ENCODE measurements around the gene ID3. TPM values are rescaled to one million over a fixed set of nuclear protein-coding genes. Genes with fewer than 3 reads are reported as not detected.

The ID3 gene
- total and polyA plus RNA-seq, 2 of the 8 experiments (the other 6 are each of a cell fraction or from before 2014, with no cell fraction given) = 240 to 304 TPM

DNA sequence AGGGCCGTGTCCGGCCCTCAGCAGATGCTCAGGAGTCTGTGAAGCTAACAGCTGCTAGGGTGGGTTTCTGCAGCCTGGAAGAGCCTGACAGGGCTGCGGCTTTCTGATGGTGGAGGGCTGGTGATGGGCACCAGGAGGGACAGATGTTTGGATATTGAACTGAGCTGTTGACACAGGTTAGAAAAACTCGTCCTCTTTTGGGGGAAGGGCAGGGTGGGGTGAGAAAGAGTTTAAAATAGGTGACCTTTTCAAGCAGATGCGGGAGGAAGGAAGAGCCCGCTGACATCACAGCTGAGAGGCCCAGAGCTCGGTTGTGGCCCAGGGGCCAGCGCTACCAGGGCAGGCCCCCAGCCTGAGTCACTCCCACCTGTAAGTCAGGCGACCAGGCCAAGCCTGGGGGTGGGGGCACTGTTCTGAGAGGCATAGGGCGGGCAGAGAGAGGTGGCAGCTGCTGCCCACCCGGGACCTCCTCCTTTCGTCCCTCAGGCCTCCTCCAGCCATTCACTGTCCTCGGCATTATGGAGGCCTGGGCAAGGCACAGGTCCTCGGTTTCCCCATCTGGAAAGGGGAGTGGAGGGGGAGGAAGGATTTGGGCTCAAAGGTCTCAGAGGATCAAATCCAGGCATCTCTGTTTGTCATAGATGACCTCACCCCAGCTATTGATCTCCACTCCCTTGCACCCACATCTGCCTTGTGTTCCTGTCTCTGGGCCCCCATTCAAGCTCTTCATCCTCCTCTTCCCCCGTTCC is 32.3 kb upstream of the ID3 start (continued):
- TF ChIP-seq TAF1 (IDR thresholded peaks at IDR 0.05; ENCODE audit: low read depth, low read length) = no peak

Measured in H1 (cell line).